ENCODE data around the gene RNF222.

RNF222 gene

DNA sequence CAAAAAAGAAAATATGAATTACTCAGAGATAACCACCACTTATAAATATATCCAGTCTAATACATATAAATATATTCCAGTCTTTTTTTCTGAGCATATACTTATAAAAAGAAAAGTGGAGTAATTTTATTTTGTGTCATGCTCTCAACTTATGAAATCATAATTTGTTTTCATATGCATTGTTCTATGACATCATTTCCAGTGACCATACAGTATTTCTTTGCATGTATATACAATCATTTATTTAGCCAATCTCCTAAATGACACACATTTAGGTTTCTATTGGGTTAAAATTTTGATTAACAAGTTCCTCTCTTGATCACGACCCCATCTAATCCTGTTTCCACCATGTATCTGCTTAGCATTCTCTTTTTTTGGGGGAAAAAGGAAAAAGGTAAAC lies 21.7 kb upstream of the RNF222 start:
- no peak overlapping the region for H3K4me3 ChIP-seq (replicated peaks; ENCODE audit: low read depth, low read length)
- DNase-seq (ENCODE audit: extremely low read depth, insufficient read length), result no peak
- no peaks in the 10 kb centered on the region for H3K36me3 ChIP-seq (ENCODE audit: control insufficient read depth, insufficient read depth, low read length)
- H3K27me3 ChIP-seq (replicated peaks; ENCODE audit: control insufficient read depth, insufficient read depth, low read length), result no peaks in the 10 kb centered on the region; the same call in 1 of the 2 replicates
- TF ChIP-seq, protein P1, sequence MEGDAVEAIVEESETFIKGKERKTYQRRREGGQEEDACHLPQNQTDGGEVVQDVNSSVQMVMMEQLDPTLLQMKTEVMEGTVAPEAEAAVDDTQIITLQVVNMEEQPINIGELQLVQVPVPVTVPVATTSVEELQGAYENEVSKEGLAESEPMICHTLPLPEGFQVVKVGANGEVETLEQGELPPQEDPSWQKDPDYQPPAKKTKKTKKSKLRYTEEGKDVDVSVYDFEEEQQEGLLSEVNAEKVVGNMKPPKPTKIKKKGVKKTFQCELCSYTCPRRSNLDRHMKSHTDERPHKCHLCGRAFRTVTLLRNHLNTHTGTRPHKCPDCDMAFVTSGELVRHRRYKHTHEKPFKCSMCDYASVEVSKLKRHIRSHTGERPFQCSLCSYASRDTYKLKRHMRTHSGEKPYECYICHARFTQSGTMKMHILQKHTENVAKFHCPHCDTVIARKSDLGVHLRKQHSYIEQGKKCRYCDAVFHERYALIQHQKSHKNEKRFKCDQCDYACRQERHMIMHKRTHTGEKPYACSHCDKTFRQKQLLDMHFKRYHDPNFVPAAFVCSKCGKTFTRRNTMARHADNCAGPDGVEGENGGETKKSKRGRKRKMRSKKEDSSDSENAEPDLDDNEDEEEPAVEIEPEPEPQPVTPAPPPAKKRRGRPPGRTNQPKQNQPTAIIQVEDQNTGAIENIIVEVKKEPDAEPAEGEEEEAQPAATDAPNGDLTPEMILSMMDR (IDR thresholded peaks at IDR 0.05; ENCODE audit: insufficient read depth, low read length, poor library complexity, severe bottlenecking), result no peak

DNA sequence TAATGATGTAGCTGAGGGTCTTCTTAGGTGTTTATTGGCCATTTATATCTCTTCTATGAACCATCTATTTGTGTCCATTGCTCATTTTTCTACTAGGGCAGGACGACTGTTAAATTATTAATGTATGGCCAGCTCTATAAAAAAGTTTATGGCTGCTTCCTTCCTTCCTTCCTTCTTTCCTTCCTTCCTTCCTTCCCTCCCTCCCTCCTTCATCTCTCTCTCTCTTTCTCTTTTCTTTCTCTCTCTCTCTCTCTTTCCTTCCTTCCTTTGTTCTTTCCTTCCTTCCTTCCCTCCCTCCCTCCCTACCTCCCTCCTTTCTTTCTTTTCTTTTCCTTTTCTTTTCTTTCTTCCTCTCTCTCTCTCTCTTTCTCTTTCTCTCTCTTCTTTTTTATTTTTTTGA lies 20.8 kb upstream of the RNF222 start:
- no peak for DNase-seq (ENCODE audit: extremely low read depth, insufficient read length)
- TF ChIP-seq, protein P1 (IDR thresholded peaks at IDR 0.05; ENCODE audit: insufficient read depth, low read length, poor library complexity, severe bottlenecking), result no peak
- no peaks in the 10 kb centered on the region for H3K36me3 ChIP-seq (ENCODE audit: control insufficient read depth, insufficient read depth, low read length)

DNA sequence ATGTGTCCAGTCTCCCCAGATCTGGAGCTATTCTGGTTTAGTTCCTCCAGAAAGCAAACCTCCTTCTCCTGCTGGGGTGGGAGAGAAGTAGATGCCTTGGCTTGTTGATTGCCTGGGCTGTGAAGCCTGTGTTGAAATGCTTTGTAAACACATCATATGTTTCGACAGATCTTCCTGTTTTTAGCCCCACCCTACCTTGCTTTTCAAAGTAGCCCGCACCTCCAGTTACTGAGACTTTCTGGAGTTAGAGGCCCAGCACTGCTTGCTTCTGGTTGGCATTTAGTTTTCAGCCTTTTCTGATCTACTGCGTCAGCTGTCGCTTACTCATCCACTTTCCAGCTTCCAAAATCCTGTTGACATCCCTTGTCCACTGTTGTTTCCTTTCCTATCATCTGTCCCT lies 20.2 kb upstream of the RNF222 start:
- TF ChIP-seq, protein P1 (IDR thresholded peaks at IDR 0.05; ENCODE audit: insufficient read depth, low read length, poor library complexity, severe bottlenecking), result no peak
- H3K36me3 ChIP-seq (ENCODE audit: control insufficient read depth, insufficient read depth, low read length), result no peaks in the 10 kb centered on the region
- H3K27me3 ChIP-seq (replicated peaks; ENCODE audit: control insufficient read depth, insufficient read depth, low read length), result no peaks in the 10 kb centered on the region; the same call in 1 of the 2 replicates
- no peak overlapping the region for H3K4me3 ChIP-seq (replicated peaks; ENCODE audit: low read depth, low read length)
- DNase-seq (ENCODE audit: extremely low read depth, insufficient read length), result no peak

More for the DNA sequence above, 20.8 kb upstream of the RNF222 start:
- H3K27me3 ChIP-seq (replicated peaks; ENCODE audit: control insufficient read depth, insufficient read depth, low read length), result no peaks in the 10 kb centered on the region; the same call in 1 of the 2 replicates
- H3K4me3 ChIP-seq (replicated peaks; ENCODE audit: low read depth, low read length), result no peak overlapping the region

DNA sequence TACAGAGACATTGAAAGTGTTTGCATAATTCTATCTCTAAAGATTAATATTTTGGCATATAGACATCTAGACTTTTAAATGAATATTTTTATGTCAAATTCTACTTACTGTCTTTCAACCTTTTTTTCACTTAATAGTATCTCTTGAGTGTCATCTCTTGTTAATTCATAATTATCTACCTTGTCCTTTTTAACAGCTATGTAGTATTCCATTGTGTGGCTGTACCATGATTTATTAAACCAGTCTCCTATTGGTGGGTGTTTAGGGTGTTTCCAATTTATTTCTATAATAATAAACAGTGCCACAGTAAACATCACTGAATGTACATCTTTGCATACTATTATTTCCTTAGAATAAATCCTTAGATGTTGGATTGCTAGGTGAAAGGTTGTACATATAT lies 16.3 kb upstream of the RNF222 start:
- H3K27me3 ChIP-seq (replicated peaks; ENCODE audit: control insufficient read depth, insufficient read depth, low read length), result no peaks in the 10 kb centered on the region
- no peaks in the 10 kb centered on the region for H3K36me3 ChIP-seq (ENCODE audit: control insufficient read depth, insufficient read depth, low read length)
- DNase-seq (ENCODE audit: extremely low read depth, insufficient read length), result no peak
- TF ChIP-seq, protein P1 (IDR thresholded peaks at IDR 0.05; ENCODE audit: insufficient read depth, low read length, poor library complexity, severe bottlenecking), result no peak
- no peak overlapping the region for H3K4me3 ChIP-seq (replicated peaks; ENCODE audit: low read depth, low read length)

DNA sequence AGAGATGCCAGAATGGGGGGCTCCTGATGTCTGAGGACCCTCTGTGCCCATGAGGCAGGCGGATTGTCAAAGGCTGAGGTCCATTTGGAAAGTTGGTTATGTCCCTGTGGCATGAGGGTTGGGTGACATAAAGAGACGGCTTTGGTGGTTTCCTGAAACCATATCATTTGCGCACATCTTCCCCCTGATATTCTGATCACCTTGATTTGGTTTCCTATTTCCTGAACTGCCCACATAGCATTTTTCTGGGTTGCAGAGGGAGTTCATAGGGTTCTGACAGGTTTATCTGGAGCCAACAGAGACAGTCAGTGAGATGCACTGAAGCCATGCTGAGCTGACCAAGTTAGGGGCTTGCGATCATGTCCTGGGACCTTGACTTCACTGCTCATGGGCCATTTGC lies 15.7 kb upstream of the RNF222 start:
- TF ChIP-seq, protein P1 (IDR thresholded peaks at IDR 0.05; ENCODE audit: insufficient read depth, low read length, poor library complexity, severe bottlenecking), result no peak
- Histone ChIP-seq H3K4me3 (replicated peaks; ENCODE audit: low read depth, low read length) (no peak overlapping the region), H3K36me3 (ENCODE audit: control insufficient read depth, insufficient read depth, low read length) (no peaks in the 10 kb centered on the region), H3K27me3 (replicated peaks; ENCODE audit: control insufficient read depth, insufficient read depth, low read length) (no peaks in the 10 kb centered on the region)
- DNase-seq (ENCODE audit: extremely low read depth, insufficient read length), result no peak

DNA sequence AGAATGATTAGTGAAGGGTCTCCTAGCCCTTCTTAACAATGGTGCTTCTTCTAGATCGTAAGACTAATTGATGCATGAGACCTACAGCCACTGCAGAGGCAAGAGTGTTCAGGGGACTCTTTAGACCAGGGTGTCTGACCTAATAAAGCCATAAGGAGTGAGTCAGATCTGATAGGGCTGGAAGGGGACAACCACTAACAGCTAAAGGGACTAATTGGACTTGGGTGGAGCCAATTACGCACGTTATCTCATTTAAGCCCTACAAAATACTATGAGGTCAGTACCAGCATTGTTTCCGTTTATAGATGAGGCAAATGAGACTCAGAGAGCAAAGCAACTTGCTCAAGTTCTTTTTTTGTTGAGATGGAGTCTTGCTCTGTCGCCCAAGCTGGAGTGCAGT lies 14.5 kb upstream of the RNF222 start:
- no peaks in the 10 kb centered on the region for H3K36me3 ChIP-seq (ENCODE audit: control insufficient read depth, insufficient read depth, low read length)
- DNase-seq (ENCODE audit: extremely low read depth, insufficient read length), result no peak
- TF ChIP-seq, protein P1 (IDR thresholded peaks at IDR 0.05; ENCODE audit: insufficient read depth, low read length, poor library complexity, severe bottlenecking), result no peak
- no peaks in the 10 kb centered on the region for H3K27me3 ChIP-seq (replicated peaks; ENCODE audit: control insufficient read depth, insufficient read depth, low read length)
- no peak overlapping the region for H3K4me3 ChIP-seq (replicated peaks; ENCODE audit: low read depth, low read length)
